Measurements from ENCODE around the gene DNAJC16.

The DNAJC16 gene

GRCh38 chr1:15546641-15547040 lies 20.0 kb downstream of the DNAJC16 start:
- Histone ChIP-seq H3K27ac (replicated peaks) (no peak overlapping the region), H3K4me3 (replicated peaks; ENCODE audit: insufficient read depth, low read length) (no peak overlapping the region), H3K27me3 (ENCODE audit: insufficient read depth, poor library complexity, severe bottlenecking) (no peaks in the 10 kb centered on the region)
- DNase-seq (ENCODE audit: low read depth in 1 of 2, low spot score in 1 of 2) = no peak
- TF ChIP-seq GABPA (IDR thresholded peaks at IDR 0.05; ENCODE audit: low read depth) (no peak), SPI1 (IDR thresholded peaks at IDR 0.05; ENCODE audit: borderline replicate concordance, low read depth) (no peak), CTCF (IDR thresholded peaks at IDR 0.05; ENCODE audit: insufficient read depth, low read length) (no peak), REST (IDR thresholded peaks at IDR 0.05; ENCODE audit: insufficient replicate concordance, low read depth) (no peak), POLR2AphosphoS5 (IDR thresholded peaks at IDR 0.05; ENCODE audit: low read depth) (no peak)

- H3K4me3 ChIP-seq (replicated peaks; ENCODE audit: insufficient read depth, low read length) = no peak overlapping the region
- no peak overlapping the region for H3K27ac ChIP-seq (replicated peaks)
- TF ChIP-seq GABPA (IDR thresholded peaks at IDR 0.05; ENCODE audit: low read depth) = no peak
- TF ChIP-seq POLR2AphosphoS5 (IDR thresholded peaks at IDR 0.05; ENCODE audit: low read depth) = no peak
- no peak for TF ChIP-seq CTCF (IDR thresholded peaks at IDR 0.05; ENCODE audit: insufficient read depth, low read length)
- no peak for TF ChIP-seq SPI1 (IDR thresholded peaks at IDR 0.05; ENCODE audit: borderline replicate concordance, low read depth)
- TF ChIP-seq REST (IDR thresholded peaks at IDR 0.05; ENCODE audit: insufficient replicate concordance, low read depth) = no peak
- H3K27me3 ChIP-seq (ENCODE audit: insufficient read depth, poor library complexity, severe bottlenecking) = no peaks in the 10 kb centered on the region
- DNase-seq (ENCODE audit: low read depth in 1 of 2, low spot score in 1 of 2) = no peak
These were observed 23.9 kb downstream of the DNAJC16 start for GRCh38 chr1:15550573-15550972.

GRCh38 chr1:15557008-15557407 lies 30.4 kb downstream of the DNAJC16 start:
- Histone ChIP-seq H3K4me3 (replicated peaks; ENCODE audit: insufficient read depth, low read length) (no peak overlapping the region), H3K27me3 (ENCODE audit: insufficient read depth, poor library complexity, severe bottlenecking) (no peaks in the 10 kb centered on the region), H3K27ac (replicated peaks) (no peak overlapping the region)
- no peak for DNase-seq (ENCODE audit: low read depth in 1 of 2, low spot score in 1 of 2)
- TF ChIP-seq POLR2AphosphoS5 (IDR thresholded peaks at IDR 0.05; ENCODE audit: low read depth) (no peak), REST (IDR thresholded peaks at IDR 0.05; ENCODE audit: insufficient replicate concordance, low read depth) (no peak), SPI1 (IDR thresholded peaks at IDR 0.05; ENCODE audit: borderline replicate concordance, low read depth) (no peak), CTCF (IDR thresholded peaks at IDR 0.05; ENCODE audit: insufficient read depth, low read length) (no peak), GABPA (IDR thresholded peaks at IDR 0.05; ENCODE audit: low read depth) (no peak)

Measured in HL-60 (cell line).